ENCODE results near the gene CEP128.

DNA sequence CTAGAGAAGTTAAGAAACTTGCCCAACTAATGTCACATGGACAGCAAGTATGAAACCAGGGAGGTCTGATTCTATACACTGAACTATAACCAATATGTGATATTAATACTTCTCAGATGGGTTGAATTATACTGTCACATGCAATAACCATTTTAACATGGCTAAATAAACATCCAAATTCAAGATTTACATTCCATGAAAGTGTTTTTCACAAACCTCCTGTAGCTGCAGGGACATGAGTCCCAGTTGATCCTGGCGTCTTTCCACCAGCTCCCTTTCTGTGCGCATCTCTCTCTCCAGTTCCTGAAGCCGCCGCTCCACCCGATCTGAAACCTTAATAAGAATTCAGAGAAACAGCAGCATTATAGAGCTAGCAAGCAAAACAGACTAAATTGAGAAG lies 79.0 kb downstream of the CEP128 start:
- TF ChIP-seq, protein P1, sequence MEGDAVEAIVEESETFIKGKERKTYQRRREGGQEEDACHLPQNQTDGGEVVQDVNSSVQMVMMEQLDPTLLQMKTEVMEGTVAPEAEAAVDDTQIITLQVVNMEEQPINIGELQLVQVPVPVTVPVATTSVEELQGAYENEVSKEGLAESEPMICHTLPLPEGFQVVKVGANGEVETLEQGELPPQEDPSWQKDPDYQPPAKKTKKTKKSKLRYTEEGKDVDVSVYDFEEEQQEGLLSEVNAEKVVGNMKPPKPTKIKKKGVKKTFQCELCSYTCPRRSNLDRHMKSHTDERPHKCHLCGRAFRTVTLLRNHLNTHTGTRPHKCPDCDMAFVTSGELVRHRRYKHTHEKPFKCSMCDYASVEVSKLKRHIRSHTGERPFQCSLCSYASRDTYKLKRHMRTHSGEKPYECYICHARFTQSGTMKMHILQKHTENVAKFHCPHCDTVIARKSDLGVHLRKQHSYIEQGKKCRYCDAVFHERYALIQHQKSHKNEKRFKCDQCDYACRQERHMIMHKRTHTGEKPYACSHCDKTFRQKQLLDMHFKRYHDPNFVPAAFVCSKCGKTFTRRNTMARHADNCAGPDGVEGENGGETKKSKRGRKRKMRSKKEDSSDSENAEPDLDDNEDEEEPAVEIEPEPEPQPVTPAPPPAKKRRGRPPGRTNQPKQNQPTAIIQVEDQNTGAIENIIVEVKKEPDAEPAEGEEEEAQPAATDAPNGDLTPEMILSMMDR (IDR thresholded peaks at IDR 0.05): no peak
- TF ChIP-seq POLR2A (IDR thresholded peaks at IDR 0.05; ENCODE audit: low read depth) (no peak), EP300 (IDR thresholded peaks at IDR 0.05) (no peak)
